H1 (cell line): ENCODE results near the gene PDE4D. TPM values are rescaled to one million over a fixed set of nuclear protein-coding genes. Genes with fewer than 3 reads are reported as not detected.

Source experiments
- CTCF ChIA-PET: fragments of 300-600 bp; sonication (Branson Sonifier 250); formaldehyde crosslinking; loops from one replicate; lab custom pipeline; 2021; ENCODE audit not compliant: partially characterized antibody; lab: Charles Lee
- POLR2A ChIA-PET: fragments of 300-600 bp; sonication (Branson Sonifier 250); formaldehyde crosslinking; loops from one replicate; lab custom pipeline; 2021; ENCODE audit warnings: inconsistent platforms; ENCODE audit not compliant: partially characterized antibody; lab: Charles Lee
- DNase-seq, 2 experiments: peaks; one replicate each; pipeline versions ENCODE4 v3.0.0 to v3.0.0-alpha.2; 2010 to 2022; ENCODE audit warnings: low spot score in 2 of 2, low read depth in 1 of 2, mixed read lengths in 1 of 2
- FAIRE-seq: peaks from 2 replicates; lab custom pipeline; 2011; peaks lifted over from hg19 to GRCh38; lab: Jason Lieb, UNC
- H2AFZ ChIP-seq: 2 replicates; pipeline ENCODE4 v1.8.1; 2012; ENCODE audit warnings: low read length, inconsistent platforms
- H2AK5ac ChIP-seq: 2 replicates; pipeline ENCODE4 v1.6.1; 2013; ENCODE audit warnings: low read depth, low read length
- H2BK120ac ChIP-seq: replicated peaks from 2 replicates; pipeline ENCODE3; 2013; ENCODE audit warnings: low read depth, low read length, inconsistent platforms
- H2BK12ac ChIP-seq: 2 replicates; pipeline ENCODE4 v1.6.1; 2013; ENCODE audit warnings: low read depth, low read length
- H2BK15ac ChIP-seq: 2 replicates; pipeline ENCODE4 v1.6.1; 2013; ENCODE audit warnings: low read length
- H2BK20ac ChIP-seq: 2 replicates; pipeline ENCODE4 v1.6.1; 2013; ENCODE audit warnings: low read length
- H2BK5ac ChIP-seq: 2 replicates; pipeline ENCODE4 v1.6.1; 2013; ENCODE audit warnings: low read depth, low read length
- H3K14ac ChIP-seq: 2 replicates; pipeline ENCODE4 v1.6.1; 2013; ENCODE audit warnings: inconsistent platforms; ENCODE audit not compliant: insufficient read length
- H3K18ac ChIP-seq: 2 replicates; pipeline ENCODE4 v1.6.1; 2013; ENCODE audit warnings: low read length; ENCODE audit errors: extremely low read depth
- H3K23ac ChIP-seq: 2 replicates; pipeline ENCODE4 v1.6.1; 2013; ENCODE audit warnings: inconsistent platforms; ENCODE audit not compliant: insufficient read length
- H3K23me2 ChIP-seq: 2 replicates; pipeline ENCODE4 v1.6.1; 2013; ENCODE audit warnings: low read depth, low read length
- H3K27ac ChIP-seq: 2 replicates; pipeline ENCODE4 v1.6.1; 2011; ENCODE audit warnings: low read depth, low read length, inconsistent platforms
- H3K27me3 ChIP-seq, 4 experiments: replicated peaks in 1 of 4; 1 replicate in 1 of 4; 2 replicates in 3 of 4; pipeline versions ENCODE4 v1.6.1 to v1.8.1; 2011 to 2013; ENCODE audit warnings: low read length in 3 of 4, mild to moderate bottlenecking in 3 of 4, inconsistent platforms in 2 of 4, mixed read lengths in 2 of 4, moderate library complexity in 1 of 4; ENCODE audit not compliant: control insufficient read depth in 3 of 4, insufficient read depth in 3 of 4; ENCODE audit errors: extremely low read depth in 1 of 4
- H3K36me3 ChIP-seq, 4 experiments: 2 replicates each; pipeline versions ENCODE4 v1.6.1 to v1.8.1; 2011 to 2013; ENCODE audit warnings: mild to moderate bottlenecking in 4 of 4, low read length in 3 of 4, moderate library complexity in 2 of 4, control low read depth in 1 of 4, inconsistent platforms in 1 of 4; ENCODE audit not compliant: insufficient read depth in 4 of 4, control insufficient read depth in 2 of 4
- H3K4ac ChIP-seq: replicated peaks from 2 replicates; pipeline ENCODE3; 2013; ENCODE audit warnings: low read length, low read depth, mixed read lengths, inconsistent platforms; ENCODE audit not compliant: insufficient read length
- H3K4me1 ChIP-seq, 4 experiments: replicated peaks in 1 of 4; 1 replicate in 1 of 4; 2 replicates in 3 of 4; pipeline versions ENCODE4 v1.6.1 to v1.8.1; 2011 to 2013; ENCODE audit warnings: low read length in 3 of 4, inconsistent platforms in 2 of 4, mixed read lengths in 1 of 4; ENCODE audit not compliant: insufficient read depth in 4 of 4, control insufficient read depth in 3 of 4
- H3K4me2 ChIP-seq, 2 experiments: 2 replicates each; pipeline versions ENCODE4 v1.6.1 to v1.8.1; 2011 to 2013; ENCODE audit warnings: low read depth in 2 of 2, low read length in 2 of 2, control low read depth in 1 of 2, inconsistent platforms in 1 of 2, mild to moderate bottlenecking in 1 of 2; ENCODE audit not compliant: insufficient read depth in 1 of 2
- H3K4me3 ChIP-seq, 4 experiments: fragments of 200-600, 300-600 bp in 1 of 4; sonication (generic), shearing (Covaris generic), sonication (Bioruptor Twin) in 1 of 4; 2 replicates each; pipeline versions ENCODE4 v1.5.1 to v1.8.1; 2011 to 2016; ENCODE audit warnings: low read length in 4 of 4, low read depth in 3 of 4, control low read depth in 2 of 4, inconsistent platforms in 2 of 4, mild to moderate bottlenecking in 2 of 4, mixed read lengths in 1 of 4, moderate library complexity in 1 of 4; ENCODE audit not compliant: insufficient read depth in 2 of 4; ENCODE audit errors: extremely low read depth in 1 of 4
- H3K56ac ChIP-seq: replicated peaks from 2 replicates; pipeline ENCODE3; 2013; ENCODE audit warnings: low read depth, mild to moderate bottlenecking, mixed read lengths, low read length, inconsistent platforms; ENCODE audit not compliant: insufficient read length
- H3K79me1 ChIP-seq: 2 replicates; pipeline ENCODE4 v1.6.1; 2013; ENCODE audit warnings: low read depth, low read length, control low read depth
- H3K79me2 ChIP-seq, 2 experiments: 2 replicates each; pipeline versions ENCODE4 v1.6.1 to v1.8.1; 2012 to 2013; ENCODE audit warnings: low read length in 2 of 2, mild to moderate bottlenecking in 2 of 2, inconsistent platforms in 1 of 2; ENCODE audit not compliant: insufficient read depth in 2 of 2, control insufficient read depth in 1 of 2
- H3K9ac ChIP-seq, 4 experiments: replicated peaks in 1 of 4; 1 replicate in 1 of 4; 2 replicates in 3 of 4; pipeline versions ENCODE4 v1.6.1 to v1.8.1; 2011 to 2013; ENCODE audit warnings: low read depth in 3 of 4, low read length in 3 of 4, control low read depth in 2 of 4, mild to moderate bottlenecking in 2 of 4, moderate library complexity in 2 of 4, inconsistent platforms in 1 of 4; ENCODE audit errors: extremely low read depth in 1 of 4
- H3K9me3 ChIP-seq, 2 experiments: 2 replicates each; pipeline versions ENCODE4 v1.6.1 to v1.8.1; 2012 to 2013; ENCODE audit warnings: mild to moderate bottlenecking in 2 of 2, moderate library complexity in 2 of 2, control low read depth in 1 of 2, inconsistent platforms in 1 of 2, low read depth in 1 of 2, low read length in 1 of 2, mixed read lengths in 1 of 2; ENCODE audit not compliant: insufficient read depth in 2 of 2
- H4K20me1 ChIP-seq, 2 experiments: replicated peaks in 1 of 2; 2 replicates each; pipeline versions ENCODE3 to v1.8.1; 2011 to 2013; ENCODE audit warnings: inconsistent platforms in 2 of 2, low read length in 2 of 2, mild to moderate bottlenecking in 1 of 2; ENCODE audit not compliant: insufficient read depth in 2 of 2, control insufficient read depth in 1 of 2
- H4K5ac ChIP-seq: 2 replicates; pipeline ENCODE4 v1.6.1; 2013; ENCODE audit warnings: low read length, low read depth, mixed read lengths, inconsistent platforms; ENCODE audit not compliant: insufficient read length
- H4K8ac ChIP-seq: 2 replicates; pipeline ENCODE4 v1.8.0; 2013; ENCODE audit warnings: mild to moderate bottlenecking, moderate library complexity, low read length, inconsistent platforms; ENCODE audit not compliant: insufficient read depth; ENCODE audit errors: extremely low read depth
- H4K91ac ChIP-seq: replicated peaks from 2 replicates; pipeline ENCODE3; 2013; ENCODE audit warnings: low read length, mixed read lengths, inconsistent platforms; ENCODE audit not compliant: insufficient read length
- ATF2 ChIP-seq: IDR thresholded peaks from 2 replicates; pipeline ENCODE4 v1.6.1; 2012; ENCODE audit warnings: low read length, inconsistent platforms
- CBX5 ChIP-seq: fragments of 300-800, 300-1000 bp; sonication (generic); IDR thresholded peaks from 2 replicates; pipeline ENCODE4 v1.7.1; 2016; ENCODE audit warnings: antibody characterized with exemption, low read length, low read depth
- EP300 ChIP-seq, 2 experiments: IDR thresholded peaks; 1 replicate in 1 of 2; 2 replicates in 1 of 2; pipeline ENCODE4 v1.6.1; 2011 to 2012; ENCODE audit warnings: low read depth in 2 of 2, low read length in 2 of 2, mild to moderate bottlenecking in 2 of 2, borderline replicate concordance in 1 of 2, inconsistent platforms in 1 of 2, moderate library complexity in 1 of 2
- GTF2F1 ChIP-seq: IDR thresholded peaks from 2 replicates; pipeline ENCODE4 v1.6.1; 2012; ENCODE audit warnings: low read depth, low read length, improper control_type of control experiment, borderline replicate concordance
- HDAC6 ChIP-seq: IDR thresholded peaks from one replicate; pipeline ENCODE4 v1.7.1; 2012; ENCODE audit warnings: low read depth, mild to moderate bottlenecking, inconsistent platforms, low read length, moderate library complexity
- RAD21 ChIP-seq, 2 experiments: IDR thresholded peaks in 1 of 2; conservative IDR thresholded peaks in 1 of 2; 2 replicates each; pipeline ENCODE4 v1.6.1; 2011; ENCODE audit warnings: low read depth in 2 of 2, low read length in 2 of 2, improper control_type of control experiment in 1 of 2, inconsistent platforms in 1 of 2, mild to moderate bottlenecking in 1 of 2, moderate library complexity in 1 of 2
- SAP30 ChIP-seq: fragments of 300-600 bp; sonication (generic); IDR thresholded peaks from 2 replicates; pipeline ENCODE4 v1.7.1; 2012; ENCODE audit warnings: low read length, moderate library complexity, mild to moderate bottlenecking, inconsistent platforms; ENCODE audit not compliant: insufficient read depth, insufficient replicate concordance
- SP2 ChIP-seq: IDR thresholded peaks from 2 replicates; pipeline ENCODE4 v1.6.1; 2012; ENCODE audit warnings: mild to moderate bottlenecking, low read length, inconsistent platforms
- ZNF274 ChIP-seq: IDR thresholded peaks from 2 replicates; pipeline ENCODE4 v1.7.0; 2012; ENCODE audit warnings: low read length, borderline replicate concordance; ENCODE audit errors: extremely low read depth
- polyA plus RNA-seq, 7 experiments: library from polyadenylated mRNA; depleted of rRNA in 3 of 7; stranded (reverse) in 5 of 7; unstranded in 2 of 7; fragments of >200 nt in 5 of 7; fragments of 200-250 nt in 2 of 7; gene quantifications; 1 replicate in 5 of 7; 2 replicates in 1 of 7; 4 replicates in 1 of 7; pipeline versions ENCODE4 v1.2.1 to v1.2.3, GENCODE V29; 2011 to 2013; ENCODE audit warnings: missing spikeins in 2 of 7, mixed read lengths in 2 of 7
- total RNA-seq: library from RNA; stranded (reverse); fragmentation: NEBNext Ultra II Directional; extraction: Animal tissue kit (Norgen Biotek cat#: 25700); gene quantifications from 2 replicates; pipeline ENCODE4 v1.2.1, GENCODE V29; 2021
- TF ChIP-seq, protein P1 (sequence below): IDR thresholded peaks from 2 replicates; pipeline ENCODE4 v1.6.1; 2012; ENCODE audit warnings: inconsistent platforms

Gene PDE4D
- total and polyA plus RNA-seq, 2 of the 8 experiments (the other 6 are each of a cell fraction or from before 2014, with no cell fraction given) = 2.3 to 3.7 TPM

DNA sequence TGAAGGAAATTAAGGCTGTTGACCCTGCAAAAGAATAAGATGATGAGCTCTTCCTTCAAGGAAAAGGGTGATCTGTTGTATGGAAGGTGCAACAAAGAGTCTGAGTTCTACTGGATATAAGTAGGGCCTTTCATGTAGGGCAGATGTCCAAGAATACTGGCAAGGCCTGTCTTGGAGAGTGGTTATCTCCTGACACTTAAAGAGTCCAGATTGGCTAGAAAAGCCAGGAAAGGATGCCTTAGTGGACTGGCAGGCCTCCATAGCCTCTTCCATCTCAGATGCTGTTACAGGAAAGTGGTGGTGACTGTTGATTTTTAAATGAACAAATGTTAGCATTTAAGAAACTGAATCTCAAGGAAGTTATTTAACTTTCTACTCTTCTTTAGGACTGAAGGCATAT is 914.4 kb downstream of the PDE4D start:
- Histone ChIP-seq H2AFZ (no peak overlapping the region), H4K5ac (no peak overlapping the region), H2BK15ac (no peak overlapping the region), H3K4ac (no peak overlapping the region), H3K9me3 (0 out of 4 replicates have a peak, but pooled peaks cover 0 to 2% of the 10 kb centered on the region in 2 experiments), H3K36me3 (no peaks in the 10 kb centered on the region), H3K23ac (no peak overlapping the region), H3K27me3 (no peaks in the 10 kb centered on the region), H3K79me2 (no peaks in the 10 kb centered on the region), H4K91ac (no peak overlapping the region), H3K14ac (no peak overlapping the region), H3K79me1 (no peaks in the 10 kb centered on the region), H2BK20ac (no peak overlapping the region), H2BK12ac (no peak overlapping the region), H2BK120ac (no peak overlapping the region), H3K56ac (no peak overlapping the region), H4K8ac (no peak overlapping the region), H3K4me1 (no peaks in the 10 kb centered on the region), H2AK5ac (no peak overlapping the region), H3K4me2 (no peak overlapping the region), H3K18ac (no peak overlapping the region), H3K23me2 (no peaks in the 10 kb centered on the region), H3K4me3 (no peak overlapping the region), H3K9ac (no peak overlapping the region), H4K20me1 (no peaks in the 10 kb centered on the region), H3K27ac (no peak overlapping the region), H2BK5ac (no peak overlapping the region)
- no peak for TF ChIP-seq ZNF274
- TF ChIP-seq, protein P1, sequence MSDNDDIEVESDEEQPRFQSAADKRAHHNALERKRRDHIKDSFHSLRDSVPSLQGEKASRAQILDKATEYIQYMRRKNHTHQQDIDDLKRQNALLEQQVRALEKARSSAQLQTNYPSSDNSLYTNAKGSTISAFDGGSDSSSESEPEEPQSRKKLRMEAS = no peak
- TF ChIP-seq SP2 = no peak
- no peak for TF ChIP-seq EP300 (IDR thresholded peaks at IDR 0.05; ENCODE audit: borderline replicate concordance in 1 of 2, low read depth in 2 of 2, low read length in 2 of 2)
- TF ChIP-seq GTF2F1 = no peak
- TF ChIP-seq SAP30 = no peak
- no peak for TF ChIP-seq RAD21 (IDR thresholded peaks at IDR 0.05 in 1 of 2, conservative IDR thresholded peaks at IDR 0.05 in 1 of 2; ENCODE audit: low read depth in 2 of 2, low read length in 2 of 2)
- TF ChIP-seq CBX5 = no peak
- no peak for TF ChIP-seq HDAC6
- no peak for TF ChIP-seq ATF2
- ChIA-PET CTCF (no interaction called here), POLR2A (no interaction called here)
- DNase-seq (no peak), FAIRE-seq (no peak)
